HEK293 (cell line): ENCODE data around the gene LYVE1.

ENCODE experiments used
- ZBTB1 ChIP-seq: fragments of 450-650 bp; formaldehyde crosslinking; IDR thresholded peaks from 2 replicates; pipeline ENCODE4 v1.5.1; 2016; ENCODE audit warnings: missing biosample characterization, missing genetic modification characterization
- ZEB2 ChIP-seq: fragments of 450-650 bp; formaldehyde crosslinking; IDR thresholded peaks from 2 replicates; pipeline ENCODE4 v1.5.1; 2016; ENCODE audit warnings: missing biosample characterization, missing genetic modification characterization
- ZNF132 ChIP-seq: fragments of 450-650 bp; formaldehyde crosslinking; IDR thresholded peaks from 2 replicates; pipeline ENCODE4 v1.5.1; 2017; ENCODE audit warnings: missing biosample characterization, missing genetic modification characterization, borderline replicate concordance
- ZNF324 ChIP-seq: fragments of 450-650 bp; formaldehyde crosslinking; IDR thresholded peaks from 2 replicates; pipeline ENCODE4 v1.5.1; 2016; ENCODE audit warnings: missing biosample characterization, missing genetic modification characterization
- ZNF341 ChIP-seq: fragments of 450-650 bp; formaldehyde crosslinking; IDR thresholded peaks from 2 replicates; pipeline ENCODE4; 2016; ENCODE audit warnings: low read depth, missing biosample characterization, missing genetic modification characterization
- TF ChIP-seq, protein P1 (sequence below): fragments of 450-650 bp; formaldehyde crosslinking; IDR thresholded peaks from 2 replicates; pipeline ENCODE4 v1.5.1; 2016; ENCODE audit warnings: missing biosample characterization, missing genetic modification characterization
- TF ChIP-seq, protein P2 (sequence below): fragments of 450-650 bp; formaldehyde crosslinking; IDR thresholded peaks from 2 replicates; pipeline ENCODE4 v1.5.1; 2016; ENCODE audit warnings: missing biosample characterization, missing genetic modification characterization
- TF ChIP-seq, protein P3 (sequence below): fragments of 450-650 bp; formaldehyde crosslinking; IDR thresholded peaks from 2 replicates; pipeline ENCODE4 v1.5.1; 2017; ENCODE audit warnings: missing biosample characterization, missing genetic modification characterization

DNA sequence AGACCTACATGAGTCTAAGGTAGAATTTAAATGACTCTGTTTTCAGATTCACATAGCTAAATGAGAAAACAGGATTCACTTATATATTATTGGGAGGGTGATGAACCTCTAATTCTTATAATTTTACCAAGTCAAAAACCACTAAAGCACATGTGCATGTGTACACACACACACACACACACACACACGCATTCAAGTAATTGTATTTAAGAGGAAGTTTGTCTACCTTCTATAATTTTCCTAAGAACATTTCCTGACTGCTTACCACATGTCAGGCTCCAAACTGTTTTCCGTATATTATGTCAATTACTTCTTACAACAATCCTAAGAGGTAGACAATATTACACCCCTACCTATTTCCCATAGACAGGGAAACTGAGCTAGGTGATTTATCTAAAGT lies 34.1 kb downstream of the LYVE1 start:
- TF ChIP-seq ZNF341 = no peak
- TF ChIP-seq, protein P1, sequence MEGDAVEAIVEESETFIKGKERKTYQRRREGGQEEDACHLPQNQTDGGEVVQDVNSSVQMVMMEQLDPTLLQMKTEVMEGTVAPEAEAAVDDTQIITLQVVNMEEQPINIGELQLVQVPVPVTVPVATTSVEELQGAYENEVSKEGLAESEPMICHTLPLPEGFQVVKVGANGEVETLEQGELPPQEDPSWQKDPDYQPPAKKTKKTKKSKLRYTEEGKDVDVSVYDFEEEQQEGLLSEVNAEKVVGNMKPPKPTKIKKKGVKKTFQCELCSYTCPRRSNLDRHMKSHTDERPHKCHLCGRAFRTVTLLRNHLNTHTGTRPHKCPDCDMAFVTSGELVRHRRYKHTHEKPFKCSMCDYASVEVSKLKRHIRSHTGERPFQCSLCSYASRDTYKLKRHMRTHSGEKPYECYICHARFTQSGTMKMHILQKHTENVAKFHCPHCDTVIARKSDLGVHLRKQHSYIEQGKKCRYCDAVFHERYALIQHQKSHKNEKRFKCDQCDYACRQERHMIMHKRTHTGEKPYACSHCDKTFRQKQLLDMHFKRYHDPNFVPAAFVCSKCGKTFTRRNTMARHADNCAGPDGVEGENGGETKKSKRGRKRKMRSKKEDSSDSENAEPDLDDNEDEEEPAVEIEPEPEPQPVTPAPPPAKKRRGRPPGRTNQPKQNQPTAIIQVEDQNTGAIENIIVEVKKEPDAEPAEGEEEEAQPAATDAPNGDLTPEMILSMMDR (tag by site-specific recombination) = no peak
- TF ChIP-seq, protein P2, sequence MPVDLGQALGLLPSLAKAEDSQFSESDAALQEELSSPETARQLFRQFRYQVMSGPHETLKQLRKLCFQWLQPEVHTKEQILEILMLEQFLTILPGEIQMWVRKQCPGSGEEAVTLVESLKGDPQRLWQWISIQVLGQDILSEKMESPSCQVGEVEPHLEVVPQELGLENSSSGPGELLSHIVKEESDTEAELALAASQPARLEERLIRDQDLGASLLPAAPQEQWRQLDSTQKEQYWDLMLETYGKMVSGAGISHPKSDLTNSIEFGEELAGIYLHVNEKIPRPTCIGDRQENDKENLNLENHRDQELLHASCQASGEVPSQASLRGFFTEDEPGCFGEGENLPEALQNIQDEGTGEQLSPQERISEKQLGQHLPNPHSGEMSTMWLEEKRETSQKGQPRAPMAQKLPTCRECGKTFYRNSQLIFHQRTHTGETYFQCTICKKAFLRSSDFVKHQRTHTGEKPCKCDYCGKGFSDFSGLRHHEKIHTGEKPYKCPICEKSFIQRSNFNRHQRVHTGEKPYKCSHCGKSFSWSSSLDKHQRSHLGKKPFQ (tag by site-specific recombination) = no peak
- no peak for TF ChIP-seq ZEB2
- no peak for TF ChIP-seq ZNF132 (tag by site-specific recombination)
- no peak for TF ChIP-seq ZNF324 (tag by site-specific recombination)
- TF ChIP-seq ZBTB1 (tag by site-specific recombination) = no peak
- TF ChIP-seq, protein P3, sequence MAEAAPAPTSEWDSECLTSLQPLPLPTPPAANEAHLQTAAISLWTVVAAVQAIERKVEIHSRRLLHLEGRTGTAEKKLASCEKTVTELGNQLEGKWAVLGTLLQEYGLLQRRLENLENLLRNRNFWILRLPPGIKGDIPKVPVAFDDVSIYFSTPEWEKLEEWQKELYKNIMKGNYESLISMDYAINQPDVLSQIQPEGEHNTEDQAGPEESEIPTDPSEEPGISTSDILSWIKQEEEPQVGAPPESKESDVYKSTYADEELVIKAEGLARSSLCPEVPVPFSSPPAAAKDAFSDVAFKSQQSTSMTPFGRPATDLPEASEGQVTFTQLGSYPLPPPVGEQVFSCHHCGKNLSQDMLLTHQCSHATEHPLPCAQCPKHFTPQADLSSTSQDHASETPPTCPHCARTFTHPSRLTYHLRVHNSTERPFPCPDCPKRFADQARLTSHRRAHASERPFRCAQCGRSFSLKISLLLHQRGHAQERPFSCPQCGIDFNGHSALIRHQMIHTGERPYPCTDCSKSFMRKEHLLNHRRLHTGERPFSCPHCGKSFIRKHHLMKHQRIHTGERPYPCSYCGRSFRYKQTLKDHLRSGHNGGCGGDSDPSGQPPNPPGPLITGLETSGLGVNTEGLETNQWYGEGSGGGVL (tag by site-specific recombination) = no peak
